Measurements from ENCODE around the gene TSPAN7. TPM values are rescaled to one million over a fixed set of nuclear protein-coding genes. Genes with fewer than 3 reads are reported as not detected.

The TSPAN7 gene
- total and polyA plus RNA-seq, 4 experiments from 2014 or later = 0.47 to 0.92 (median 0.72) TPM; not detected in 1

- CTCF ChIA-PET (ENCODE audit: partially characterized antibody) = no interaction called here
- peaks cover 0 to 2% (median 0%) of the 10 kb centered on the region in 8 donors for H3K9me3 Mint-ChIP-seq
- H3K36me3 Mint-ChIP-seq = no peaks in the 10 kb centered on the region
- peaks cover 7% of the 10 kb centered on the region in 2 donors for H3K27me3 Mint-ChIP-seq
- Histone ChIP-seq H3K36me3 (ENCODE audit: insufficient read depth, low read length) (no peaks in the 10 kb centered on the region), H3K9me3 (ENCODE audit: control insufficient read depth in 1 of 2, low read length in 2 of 2) (no peaks in the 10 kb centered on the region), H3K4me1 (ENCODE audit: insufficient read depth, low read length) (no peaks in the 10 kb centered on the region), H3K4me3 (ENCODE audit: low read length in 2 of 2) (no peak overlapping the region), H3K27ac (ENCODE audit: low read depth, low read length) (no peak overlapping the region), H3K27me3 (ENCODE audit: insufficient read depth, low read length) (no peaks in the 10 kb centered on the region)
- POLR2A ChIA-PET (ENCODE audit: partially characterized antibody) = no interaction called here
- H3K27ac Mint-ChIP-seq = no peak overlapping the region
- intact Hi-C loops (cut with micrococcal nuclease) = no loop called here
- no peak overlapping the region for H3K4me3 Mint-ChIP-seq
- DNase-seq = no peak
- peaks cover 0 to 1% (median 0%) of the 10 kb centered on the region in 4 donors for H3K4me1 Mint-ChIP-seq
Measured at GRCh38 chrX:38643903-38644302, 82.6 kb downstream of the TSPAN7 start.

DNA sequence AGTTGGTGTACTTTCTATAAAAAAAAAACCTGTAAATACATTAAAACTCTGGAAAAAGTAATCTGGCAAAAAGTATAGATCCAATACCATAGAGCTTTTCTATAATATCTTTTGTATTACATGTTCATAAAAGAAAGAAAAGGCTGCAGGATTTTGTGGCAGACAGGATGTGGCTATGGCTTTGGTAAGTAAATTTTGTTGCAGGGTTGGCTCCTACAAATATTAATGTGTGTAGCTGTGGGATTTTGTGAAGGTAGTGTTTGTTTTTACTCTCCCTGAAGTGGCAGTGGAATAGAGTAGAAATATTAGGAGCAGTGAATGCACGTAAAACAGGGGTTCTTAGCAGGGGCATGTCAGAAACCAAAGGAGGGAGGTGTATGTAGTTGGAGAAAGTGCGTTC lies 84.8 kb downstream of the TSPAN7 start:
- Mint-ChIP-seq H3K9me3 (peaks cover 0 to 2% (median 0%) of the 10 kb centered on the region in 8 donors), H3K27me3 (peaks cover 7% of the 10 kb centered on the region in 2 donors), H3K4me1 (peaks cover 0 to 1% (median 0%) of the 10 kb centered on the region in 4 donors), H3K36me3 (no peaks in the 10 kb centered on the region), H3K4me3 (no peak overlapping the region), H3K27ac (no peak overlapping the region)
- ChIA-PET POLR2A (ENCODE audit: partially characterized antibody) (no interaction called here), CTCF (ENCODE audit: partially characterized antibody) (no interaction called here)
- no peaks in the 10 kb centered on the region for H3K27me3 ChIP-seq (ENCODE audit: insufficient read depth, low read length)
- H3K36me3 ChIP-seq (ENCODE audit: insufficient read depth, low read length) = no peaks in the 10 kb centered on the region
- intact Hi-C loops (cut with micrococcal nuclease) = no loop called here
- no peak for DNase-seq
- no peaks in the 10 kb centered on the region for H3K9me3 ChIP-seq (ENCODE audit: control insufficient read depth in 1 of 2, low read length in 2 of 2)
- H3K4me3 ChIP-seq (ENCODE audit: low read length in 2 of 2) = no peak overlapping the region
- no peaks in the 10 kb centered on the region for H3K4me1 ChIP-seq (ENCODE audit: insufficient read depth, low read length)
- H3K27ac ChIP-seq (ENCODE audit: low read depth, low read length) = no peak overlapping the region

- H3K4me1 ChIP-seq (ENCODE audit: insufficient read depth, low read length) = no peaks in the 10 kb centered on the region
- CTCF ChIA-PET (ENCODE audit: partially characterized antibody) = no interaction called here
- POLR2A ChIA-PET (ENCODE audit: partially characterized antibody) = no interaction called here
Measured at GRCh38 chrX:38649221-38649620, 87.9 kb downstream of the TSPAN7 start.

GRCh38 chrX:38649674-38650647 lies 88.6 kb downstream of the TSPAN7 start:
- Mint-ChIP-seq H3K36me3 (no peaks in the 10 kb centered on the region), H3K27me3 (no peaks in the 10 kb centered on the region), H3K4me3 (no peak overlapping the region), H3K9me3 (peaks cover 0 to 2% (median 0%) of the 10 kb centered on the region in 8 donors), H3K27ac (no peak overlapping the region), H3K4me1 (peaks cover 0 to 1% (median 0%) of the 10 kb centered on the region in 4 donors)
- Histone ChIP-seq H3K4me3 (ENCODE audit: low read length in 2 of 2) (no peak overlapping the region), H3K4me1 (ENCODE audit: insufficient read depth, low read length) (no peaks in the 10 kb centered on the region), H3K27ac (ENCODE audit: low read depth, low read length) (no peak overlapping the region), H3K9me3 (ENCODE audit: control insufficient read depth in 1 of 2, low read length in 2 of 2) (no peaks in the 10 kb centered on the region), H3K36me3 (ENCODE audit: insufficient read depth, low read length) (no peaks in the 10 kb centered on the region), H3K27me3 (ENCODE audit: insufficient read depth, low read length) (no peaks in the 10 kb centered on the region)
- intact Hi-C loops (cut with micrococcal nuclease) = no loop called here
- ChIA-PET POLR2A (ENCODE audit: partially characterized antibody) (no interaction called here), CTCF (ENCODE audit: partially characterized antibody) (no interaction called here)
- DNase-seq = no peak

More at GRCh38 chrX:38649221-38649620, 87.9 kb downstream of the TSPAN7 start:
- no peak overlapping the region for H3K27ac Mint-ChIP-seq
- H3K36me3 Mint-ChIP-seq = no peaks in the 10 kb centered on the region
- H3K4me1 Mint-ChIP-seq = peaks cover 0 to 1% (median 0%) of the 10 kb centered on the region in 4 donors
- no peak overlapping the region for H3K4me3 Mint-ChIP-seq
- DNase-seq = no peak
- Histone ChIP-seq H3K27ac (ENCODE audit: low read depth, low read length) (no peak overlapping the region), H3K9me3 (ENCODE audit: control insufficient read depth in 1 of 2, low read length in 2 of 2) (no peaks in the 10 kb centered on the region), H3K36me3 (ENCODE audit: insufficient read depth, low read length) (no peaks in the 10 kb centered on the region), H3K4me3 (ENCODE audit: low read length in 2 of 2) (no peak overlapping the region), H3K27me3 (ENCODE audit: insufficient read depth, low read length) (no peaks in the 10 kb centered on the region)
- intact Hi-C loops (cut with micrococcal nuclease) = no loop called here
- H3K9me3 Mint-ChIP-seq = peaks cover 0 to 2% (median 0%) of the 10 kb centered on the region in 8 donors
- H3K27me3 Mint-ChIP-seq = no peaks in the 10 kb centered on the region

DNA sequence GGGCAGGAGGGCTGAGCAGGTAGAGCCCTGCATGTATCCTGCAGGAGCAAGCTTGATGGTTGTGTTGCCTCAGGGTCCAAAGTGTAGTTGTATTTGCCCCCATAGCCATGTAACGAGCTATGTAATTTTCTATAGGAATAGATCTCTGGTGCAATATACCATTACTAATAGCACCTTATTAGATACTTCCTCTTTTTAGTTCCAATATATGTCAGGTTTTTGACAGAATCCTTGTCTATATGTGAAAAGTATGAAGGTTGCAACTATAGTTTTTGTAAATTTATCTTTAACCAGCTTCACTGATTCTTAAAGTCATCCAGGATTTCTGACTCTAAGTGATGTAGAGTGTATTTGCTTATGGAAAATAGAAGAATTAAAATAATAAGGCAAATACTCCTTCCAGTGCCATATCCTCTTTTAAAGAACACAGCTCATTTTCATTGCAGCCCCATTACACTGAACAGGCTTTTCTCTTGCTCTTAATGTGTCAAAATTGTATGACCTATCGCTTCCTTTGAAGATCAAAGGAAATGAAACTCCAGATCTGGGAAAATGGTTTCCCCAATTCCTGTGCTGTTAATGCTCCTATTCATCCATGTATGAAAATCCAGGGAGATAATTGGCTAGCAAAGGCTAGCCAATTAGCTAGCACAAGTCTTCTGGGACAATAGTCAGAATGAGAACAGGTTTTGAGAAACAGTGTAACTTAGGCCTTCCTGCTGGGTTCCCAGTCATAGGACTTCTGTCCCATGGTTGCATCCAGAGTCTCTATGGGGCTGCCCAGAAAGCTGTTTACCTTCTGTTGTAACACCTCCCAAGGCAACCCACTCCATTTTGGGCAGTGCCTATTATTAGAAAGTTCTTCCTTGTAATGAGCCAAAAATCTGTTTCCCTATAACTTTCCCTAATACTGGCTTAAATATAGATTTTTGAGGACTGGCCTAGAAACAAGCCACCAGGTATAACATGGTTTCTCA lies 90.6 kb downstream of the TSPAN7 start:
- Mint-ChIP-seq H3K27me3 (no peaks in the 10 kb centered on the region), H3K9me3 (peaks cover 0 to 2% (median 0%) of the 10 kb centered on the region in 8 donors), H3K4me3 (no peak overlapping the region), H3K4me1 (no peaks in the 10 kb centered on the region), H3K36me3 (no peaks in the 10 kb centered on the region), H3K27ac (no peak overlapping the region)
- intact Hi-C loops (cut with micrococcal nuclease) = no loop called here
- H3K27me3 ChIP-seq (ENCODE audit: insufficient read depth, low read length) = no peaks in the 10 kb centered on the region
- H3K27ac ChIP-seq (ENCODE audit: low read depth, low read length) = no peak overlapping the region
- no peaks in the 10 kb centered on the region for H3K4me1 ChIP-seq (ENCODE audit: insufficient read depth, low read length)
- ChIA-PET POLR2A (ENCODE audit: partially characterized antibody) (no interaction called here), CTCF (ENCODE audit: partially characterized antibody) (no interaction called here)
- H3K9me3 ChIP-seq (ENCODE audit: control insufficient read depth in 1 of 2, low read length in 2 of 2) = no peaks in the 10 kb centered on the region
- DNase-seq = no peak
- H3K36me3 ChIP-seq (ENCODE audit: insufficient read depth, low read length) = no peaks in the 10 kb centered on the region
- no peak overlapping the region for H3K4me3 ChIP-seq (ENCODE audit: low read length in 2 of 2)

DNA sequence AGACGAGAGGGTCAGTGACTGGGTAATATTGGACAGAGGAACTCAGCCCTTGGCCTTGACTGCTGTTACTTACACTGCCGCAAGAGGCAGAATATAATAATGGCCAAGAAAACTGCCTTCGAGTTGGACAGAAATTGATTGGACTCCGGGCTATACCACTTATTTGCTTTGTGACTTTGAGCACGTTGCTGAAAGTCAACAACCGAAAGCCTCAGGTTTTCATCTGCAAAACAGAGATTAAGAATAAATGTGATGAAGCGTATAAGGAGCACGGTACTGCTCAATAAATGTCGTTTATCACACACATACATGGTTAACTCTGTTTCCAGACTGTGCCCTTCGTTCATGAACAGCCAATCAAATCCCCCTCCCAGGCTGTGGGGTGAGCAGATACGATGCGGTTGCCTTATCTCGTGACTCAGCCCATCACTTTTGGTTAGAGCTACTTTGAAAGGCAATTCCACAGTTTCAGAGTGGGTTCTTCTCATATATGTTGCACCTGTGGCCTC lies 91.6 kb downstream of the TSPAN7 start:
- intact Hi-C loops (cut with micrococcal nuclease) = no loop called here

DNA sequence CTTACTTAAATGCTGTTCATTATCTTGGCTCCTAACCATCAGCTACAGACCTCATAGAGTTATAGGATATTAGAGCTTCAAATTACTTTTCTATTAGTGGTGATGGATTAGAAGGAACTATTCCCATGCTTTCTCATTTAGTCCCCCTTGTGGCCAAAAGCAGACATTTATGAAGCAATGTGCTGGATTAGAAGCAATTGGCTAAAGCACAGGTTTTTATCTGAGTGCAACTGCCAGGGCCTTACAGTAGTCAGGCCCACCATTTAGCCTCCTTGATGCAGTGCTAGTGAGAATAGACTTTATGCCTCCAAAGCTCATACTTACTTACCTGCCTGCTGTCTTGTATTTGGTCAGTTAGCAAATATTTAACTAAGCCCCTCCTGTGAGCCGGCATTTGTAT lies 93.0 kb downstream of the TSPAN7 start:
- POLR2A ChIA-PET (ENCODE audit: partially characterized antibody) = no interaction called here
- Histone ChIP-seq H3K36me3 (ENCODE audit: insufficient read depth, low read length) (no peaks in the 10 kb centered on the region), H3K4me3 (ENCODE audit: low read length in 2 of 2) (no peak overlapping the region), H3K9me3 (ENCODE audit: control insufficient read depth in 1 of 2, low read length in 2 of 2) (no peaks in the 10 kb centered on the region), H3K27me3 (ENCODE audit: insufficient read depth, low read length) (no peaks in the 10 kb centered on the region), H3K4me1 (ENCODE audit: insufficient read depth, low read length) (no peaks in the 10 kb centered on the region), H3K27ac (ENCODE audit: low read depth, low read length) (no peak overlapping the region)
- Mint-ChIP-seq H3K36me3 (no peaks in the 10 kb centered on the region), H3K27ac (no peak overlapping the region), H3K9me3 (no peaks in the 10 kb centered on the region), H3K27me3 (no peaks in the 10 kb centered on the region), H3K4me1 (no peaks in the 10 kb centered on the region), H3K4me3 (no peak overlapping the region)
- intact Hi-C loops (cut with micrococcal nuclease) = no loop called here
- no peak for DNase-seq
- CTCF ChIA-PET (ENCODE audit: partially characterized antibody) = no interaction called here

More for the DNA sequence above, 91.6 kb downstream of the TSPAN7 start:
- ChIA-PET POLR2A (ENCODE audit: partially characterized antibody) (no interaction called here), CTCF (ENCODE audit: partially characterized antibody) (no interaction called here)
- H3K9me3 Mint-ChIP-seq = no peaks in the 10 kb centered on the region
- H3K27ac ChIP-seq (ENCODE audit: low read depth, low read length) = no peak overlapping the region
- no peaks in the 10 kb centered on the region for H3K4me1 Mint-ChIP-seq
- no peaks in the 10 kb centered on the region for H3K36me3 ChIP-seq (ENCODE audit: insufficient read depth, low read length)
- no peak for DNase-seq
- H3K36me3 Mint-ChIP-seq = no peaks in the 10 kb centered on the region
- H3K4me1 ChIP-seq (ENCODE audit: insufficient read depth, low read length) = no peaks in the 10 kb centered on the region
- H3K27ac Mint-ChIP-seq = no peak overlapping the region
- no peaks in the 10 kb centered on the region for H3K27me3 ChIP-seq (ENCODE audit: insufficient read depth, low read length)
- no peaks in the 10 kb centered on the region for H3K27me3 Mint-ChIP-seq
- no peak overlapping the region for H3K4me3 Mint-ChIP-seq
- H3K4me3 ChIP-seq (ENCODE audit: low read length in 2 of 2) = no peak overlapping the region
- H3K9me3 ChIP-seq (ENCODE audit: control insufficient read depth in 1 of 2, low read length in 2 of 2) = no peaks in the 10 kb centered on the region

All from CD4-positive, alpha-beta memory T cell (primary cell).